ENCODE results near the gene TRMT2A.
A peak's percentile ranks its signal among the peaks of the same experiment; 100 is the strongest.

Gene TRMT2A

DNA sequence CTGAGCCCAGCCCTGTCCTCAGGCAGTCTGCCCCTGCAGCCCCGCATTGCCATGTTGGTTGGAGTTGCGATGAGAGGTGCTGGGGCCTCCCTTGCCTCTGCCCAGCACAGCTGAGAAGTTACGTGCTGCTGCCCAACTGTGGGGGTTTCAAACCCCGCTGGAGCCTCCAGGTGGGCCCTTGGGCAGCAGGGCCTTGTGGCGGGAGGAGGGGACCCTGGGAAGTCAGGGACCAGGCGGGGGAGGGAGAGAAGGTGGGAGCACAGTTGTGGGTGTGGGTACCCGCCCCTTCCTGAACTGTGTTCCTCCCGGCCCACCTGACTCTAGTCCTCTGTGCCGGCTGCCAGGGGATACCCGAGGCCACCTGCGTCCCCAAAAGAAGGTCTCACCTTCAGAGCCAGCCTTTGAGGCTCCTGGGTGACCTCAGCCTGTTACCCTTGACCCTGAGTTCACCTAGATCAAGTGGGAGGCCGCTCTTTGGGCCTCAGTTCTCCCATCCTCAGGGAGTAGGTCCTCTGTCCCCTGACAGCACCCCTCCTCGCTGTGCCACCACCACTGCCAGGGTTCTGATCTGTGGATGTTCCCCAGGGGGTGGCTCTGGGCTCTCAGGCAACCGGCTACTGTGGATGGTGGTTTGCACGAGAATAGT, 41.5 kb upstream of the TRMT2A start:
- DNase-seq (ENCODE audit: extremely low read depth, low read depth) = no peak
- TF ChIP-seq, protein P1, sequence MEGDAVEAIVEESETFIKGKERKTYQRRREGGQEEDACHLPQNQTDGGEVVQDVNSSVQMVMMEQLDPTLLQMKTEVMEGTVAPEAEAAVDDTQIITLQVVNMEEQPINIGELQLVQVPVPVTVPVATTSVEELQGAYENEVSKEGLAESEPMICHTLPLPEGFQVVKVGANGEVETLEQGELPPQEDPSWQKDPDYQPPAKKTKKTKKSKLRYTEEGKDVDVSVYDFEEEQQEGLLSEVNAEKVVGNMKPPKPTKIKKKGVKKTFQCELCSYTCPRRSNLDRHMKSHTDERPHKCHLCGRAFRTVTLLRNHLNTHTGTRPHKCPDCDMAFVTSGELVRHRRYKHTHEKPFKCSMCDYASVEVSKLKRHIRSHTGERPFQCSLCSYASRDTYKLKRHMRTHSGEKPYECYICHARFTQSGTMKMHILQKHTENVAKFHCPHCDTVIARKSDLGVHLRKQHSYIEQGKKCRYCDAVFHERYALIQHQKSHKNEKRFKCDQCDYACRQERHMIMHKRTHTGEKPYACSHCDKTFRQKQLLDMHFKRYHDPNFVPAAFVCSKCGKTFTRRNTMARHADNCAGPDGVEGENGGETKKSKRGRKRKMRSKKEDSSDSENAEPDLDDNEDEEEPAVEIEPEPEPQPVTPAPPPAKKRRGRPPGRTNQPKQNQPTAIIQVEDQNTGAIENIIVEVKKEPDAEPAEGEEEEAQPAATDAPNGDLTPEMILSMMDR (IDR thresholded peaks at IDR 0.05; ENCODE audit: low read depth, low read length) = no peak

DNA sequence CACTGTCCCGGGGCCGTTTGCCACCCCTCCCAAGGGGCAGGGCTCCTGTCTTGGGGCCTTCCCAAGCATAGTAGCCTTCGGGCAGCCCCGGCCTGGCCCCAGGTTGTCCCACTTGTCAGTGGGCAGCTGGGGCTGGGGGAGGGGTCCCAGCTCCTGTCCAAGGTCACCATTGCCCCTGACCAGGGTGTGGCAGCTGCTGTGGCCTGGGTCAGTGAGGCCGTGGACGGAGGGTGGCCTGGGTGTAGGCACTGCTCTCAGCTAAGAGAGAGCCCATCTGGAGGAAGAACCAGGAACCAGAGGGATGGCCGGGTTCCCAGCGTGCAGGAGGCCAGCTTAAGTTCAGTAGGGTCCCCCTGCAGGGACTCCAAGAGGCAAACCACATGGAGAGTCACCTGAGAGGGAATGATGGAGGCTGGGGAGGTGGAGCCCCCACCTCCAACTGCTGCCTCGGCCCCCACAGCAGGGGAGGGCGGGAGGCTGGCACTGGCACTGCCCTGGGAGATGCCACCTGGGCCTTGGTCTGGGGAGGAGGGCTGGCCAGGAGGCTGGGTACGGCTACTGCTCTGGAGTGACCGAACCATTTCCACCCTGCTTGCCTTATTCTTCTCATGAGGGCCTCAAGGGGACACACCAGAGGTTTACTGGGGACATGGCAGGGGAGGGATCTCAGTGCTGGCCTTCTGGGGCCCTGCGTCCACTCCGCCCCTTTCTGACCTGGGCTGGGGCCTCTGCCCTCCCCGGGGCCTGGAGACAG, 40.6 kb upstream of the TRMT2A start:
- TF ChIP-seq, protein P1 (IDR thresholded peaks at IDR 0.05; ENCODE audit: low read depth, low read length) = no peak

DNA sequence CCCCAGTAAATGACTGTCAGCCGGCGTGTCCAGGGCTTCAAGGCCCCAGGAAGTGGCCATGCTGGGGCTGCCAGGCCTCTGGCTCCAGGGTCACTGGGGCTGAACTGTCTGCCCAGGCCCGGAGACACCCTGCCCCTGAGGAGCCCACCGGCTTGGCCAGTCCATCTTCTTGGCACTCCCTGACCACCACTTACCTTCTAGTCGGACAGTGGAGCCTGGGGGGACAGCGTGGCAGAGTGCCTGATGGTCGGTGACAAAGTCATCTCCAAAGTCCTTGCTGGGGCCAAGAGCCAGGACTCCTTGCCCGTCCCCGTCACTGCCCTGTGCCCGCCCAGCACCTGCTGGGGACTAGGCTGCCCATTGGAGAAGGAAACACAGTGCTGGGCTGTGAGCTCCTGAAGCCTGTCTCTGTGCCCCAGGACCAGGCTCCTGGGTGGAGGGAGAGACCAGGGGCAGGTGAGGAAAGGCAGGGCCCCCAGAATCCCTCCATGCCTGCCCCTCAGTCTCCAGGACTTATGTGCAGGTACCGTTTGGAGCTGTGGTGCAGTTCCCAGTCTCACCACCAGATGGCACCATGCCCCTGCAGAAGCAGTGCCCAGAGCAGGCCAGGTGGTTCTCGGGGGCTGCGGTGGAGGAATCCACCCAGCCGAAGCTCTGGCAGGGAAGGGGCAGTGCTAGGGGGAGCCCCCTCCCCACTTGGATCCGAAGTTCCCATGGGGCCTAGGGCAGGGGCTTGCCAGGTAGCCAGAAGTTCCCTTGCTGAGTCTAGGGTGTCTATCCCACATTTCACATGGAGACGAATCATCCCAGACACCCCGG, 39.8 kb upstream of the TRMT2A start:
- TF ChIP-seq, protein P1 (IDR thresholded peaks at IDR 0.05; ENCODE audit: low read depth, low read length) = peak; percentile 97
- peak; percentile 20 for DNase-seq (ENCODE audit: extremely low read depth, low read depth)

More for the DNA sequence above, 40.6 kb upstream of the TRMT2A start:
- DNase-seq (ENCODE audit: extremely low read depth, low read depth) = no peak

DNA sequence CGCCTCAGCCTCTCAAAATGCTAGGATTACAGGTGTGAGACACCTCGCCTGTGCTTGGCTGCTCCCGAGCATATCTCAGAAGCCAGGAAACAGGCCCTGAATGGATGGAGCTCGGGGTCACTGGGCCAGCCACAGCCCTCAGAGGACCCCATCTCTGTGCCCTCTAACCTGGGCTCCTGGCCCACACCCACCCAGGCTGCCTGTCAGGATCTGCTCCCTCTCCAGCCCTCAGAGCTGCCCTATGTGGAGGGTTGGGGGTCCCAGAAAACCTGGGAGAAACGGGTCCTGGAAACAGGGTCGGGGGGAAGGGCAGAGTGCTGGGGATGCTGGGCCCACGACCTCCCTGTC, 39.0 kb upstream of the TRMT2A start:
- DNase-seq (ENCODE audit: extremely low read depth, low read depth) = no peak
- TF ChIP-seq, protein P1 (IDR thresholded peaks at IDR 0.05; ENCODE audit: low read depth, low read length) = no peak

DNA sequence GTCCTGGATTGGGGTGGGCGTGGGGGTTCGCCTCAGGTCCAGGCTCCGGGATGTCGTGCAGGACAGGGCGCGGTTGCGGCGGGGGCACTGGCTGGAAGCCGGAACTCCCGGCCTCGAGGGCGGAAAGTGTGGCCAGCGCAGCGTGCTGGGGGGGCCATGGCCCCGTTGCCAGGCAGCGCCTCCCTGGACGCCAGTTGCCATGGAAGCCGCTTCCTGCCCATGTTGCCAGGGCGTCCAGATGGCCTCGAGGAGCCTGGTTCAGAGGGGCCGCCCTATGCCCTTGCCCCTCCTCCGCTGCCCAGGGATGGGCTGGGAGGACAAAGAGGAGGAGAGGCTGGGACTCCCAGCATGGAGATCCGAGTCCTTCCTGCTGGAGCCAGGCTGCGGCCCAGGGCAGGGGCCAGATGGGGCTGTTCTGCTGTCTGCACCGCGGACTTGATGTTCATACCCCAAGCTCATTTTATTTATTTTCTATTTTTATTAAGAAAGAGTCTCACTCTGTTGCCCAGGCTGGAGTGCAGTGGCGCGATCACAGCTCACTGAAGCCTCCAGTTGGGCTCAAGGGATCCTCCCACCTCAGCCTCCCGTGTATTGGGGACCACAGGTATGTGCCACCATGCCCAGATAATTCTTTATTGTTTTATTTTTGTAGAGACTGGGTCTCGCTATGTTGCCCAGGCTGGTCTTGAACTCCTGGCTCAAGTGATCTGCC, 38.5 kb upstream of the TRMT2A start:
- peak; percentile 44 for DNase-seq (ENCODE audit: extremely low read depth, low read depth)
- TF ChIP-seq, protein P1 (IDR thresholded peaks at IDR 0.05; ENCODE audit: low read depth, low read length) = no peak

DNA sequence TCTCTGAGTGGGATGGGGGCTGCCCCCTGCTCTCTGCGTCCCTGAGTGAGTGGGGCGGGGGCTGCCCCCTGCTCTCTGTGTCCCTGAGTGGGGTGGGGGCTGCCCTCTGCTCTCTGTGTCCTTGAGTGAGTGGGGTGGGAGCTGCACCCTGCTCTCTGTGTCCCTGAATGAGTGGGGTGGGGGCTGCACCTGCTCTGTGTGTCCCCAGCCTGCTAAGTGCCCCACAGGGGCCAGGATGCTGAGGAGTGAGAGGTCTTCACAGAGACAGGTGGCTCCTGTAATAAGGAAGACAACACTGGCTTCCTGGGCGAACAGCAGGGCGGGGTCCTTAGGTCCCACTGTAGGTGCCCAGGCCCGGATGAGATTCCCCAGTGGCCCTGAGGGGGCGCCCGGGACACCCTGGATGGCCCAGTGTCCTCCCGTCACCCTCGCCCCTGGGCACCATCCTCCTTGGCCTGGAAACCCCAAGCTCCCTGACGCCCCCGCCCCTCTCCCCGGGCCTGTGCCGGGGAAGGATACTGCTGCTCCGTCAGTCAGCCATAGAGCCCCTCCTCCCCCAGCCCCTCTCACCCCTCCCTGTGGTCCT, 37.7 kb upstream of the TRMT2A start:
- TF ChIP-seq, protein P1 (IDR thresholded peaks at IDR 0.05; ENCODE audit: low read depth, low read length) = no peak; the same call in 1 of the 2 replicates
- DNase-seq (ENCODE audit: extremely low read depth, low read depth) = no peak
